Muscle layer of duodenum (tissue), 2 donors: ENCODE measurements around the gene ELMO1.

Experiments
- H3K27ac ChIP-seq: one replicate; pipeline ENCODE4 v1.7.0; 2013; ENCODE audit warnings: mild to moderate bottlenecking, low read length
- H3K27me3 ChIP-seq: one replicate; pipeline ENCODE4 v1.7.0; 2013; ENCODE audit warnings: low read depth, mild to moderate bottlenecking, control low read depth, low read length
- H3K36me3 ChIP-seq, 2 donors: one replicate each; pipeline ENCODE4 v1.7.0; 2013; ENCODE audit warnings: low read length in 2 of 2, control low read depth in 1 of 2, mild to moderate bottlenecking in 1 of 2; ENCODE audit not compliant: insufficient read depth in 2 of 2, control insufficient read depth in 1 of 2
- H3K4me1 ChIP-seq, 2 donors: one replicate each; pipeline ENCODE4 v1.7.0; 2013; ENCODE audit warnings: low read length in 2 of 2, mild to moderate bottlenecking in 2 of 2, control low read depth in 1 of 2, moderate library complexity in 1 of 2; ENCODE audit not compliant: insufficient read depth in 2 of 2, control insufficient read depth in 1 of 2
- H3K4me3 ChIP-seq, 2 donors: one replicate each; pipeline ENCODE4 v1.7.0; 2013; ENCODE audit warnings: low read length in 2 of 2, low read depth in 1 of 2, mild to moderate bottlenecking in 1 of 2
- H3K9me3 ChIP-seq, 2 donors: one replicate each; pipeline ENCODE4 v1.7.0; 2013; ENCODE audit warnings: low read length in 2 of 2, control low read depth in 1 of 2, mild to moderate bottlenecking in 1 of 2; ENCODE audit not compliant: control insufficient read depth in 1 of 2
- donor health status: healthy.

ELMO1 gene

DNA sequence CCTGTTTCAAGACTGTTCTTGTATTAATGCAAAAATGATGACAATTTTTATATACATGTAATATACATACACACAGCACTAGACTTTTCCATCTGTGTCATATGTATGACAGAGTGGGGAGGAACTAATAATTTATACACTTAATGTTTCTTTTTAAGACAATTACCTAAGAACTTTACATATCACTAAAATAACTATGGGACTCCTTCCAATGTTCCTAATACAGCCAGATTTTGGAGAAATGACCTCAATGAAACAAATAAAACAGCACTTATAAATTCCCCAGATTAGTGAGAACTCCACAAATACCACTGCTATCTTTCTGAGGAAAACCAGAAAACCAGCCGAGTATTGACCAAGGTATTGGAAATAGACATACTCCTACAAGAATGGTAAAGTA lies 199.4 kb downstream of the ELMO1 start:
- Histone ChIP-seq H3K27me3 (no peaks in the 10 kb centered on the region), H3K36me3 (no peaks in the 10 kb centered on the region), H3K4me3 (no peak overlapping the region), H3K4me1 (peaks cover 0 to 8% of the 10 kb centered on the region in 2 donors), H3K9me3 (no peaks in the 10 kb centered on the region), H3K27ac (no peak overlapping the region)

DNA sequence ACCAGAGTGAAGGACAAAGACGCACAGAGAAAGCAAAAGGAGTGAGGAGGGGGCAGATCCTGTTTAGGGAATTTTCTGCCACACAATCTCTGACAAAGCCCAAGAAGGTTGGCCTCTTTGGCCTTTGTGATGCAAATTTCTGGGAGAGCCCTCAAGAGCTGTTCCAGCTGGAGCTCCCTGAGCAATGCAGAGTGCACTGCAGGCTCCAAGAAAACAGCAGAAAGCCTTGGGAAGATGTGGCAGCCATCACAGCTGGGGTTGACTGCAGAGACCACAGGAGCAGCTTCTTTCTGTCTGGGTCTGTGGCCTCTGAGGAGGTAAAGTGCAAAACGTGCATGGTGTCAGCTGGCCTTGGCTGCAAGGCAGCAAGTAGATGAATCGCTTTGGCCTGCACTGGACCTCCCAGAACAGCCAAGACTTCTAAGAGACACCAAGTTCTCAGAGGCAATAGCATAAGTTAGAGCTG lies 200.2 kb downstream of the ELMO1 start:
- Histone ChIP-seq H3K27me3 (no peaks in the 10 kb centered on the region), H3K4me1 (peaks cover 0 to 8% of the 10 kb centered on the region in 2 donors), H3K4me3 (no peak overlapping the region), H3K36me3 (no peaks in the 10 kb centered on the region), H3K9me3 (no peaks in the 10 kb centered on the region), H3K27ac (peak overlapping the region; percentile 14)

DNA sequence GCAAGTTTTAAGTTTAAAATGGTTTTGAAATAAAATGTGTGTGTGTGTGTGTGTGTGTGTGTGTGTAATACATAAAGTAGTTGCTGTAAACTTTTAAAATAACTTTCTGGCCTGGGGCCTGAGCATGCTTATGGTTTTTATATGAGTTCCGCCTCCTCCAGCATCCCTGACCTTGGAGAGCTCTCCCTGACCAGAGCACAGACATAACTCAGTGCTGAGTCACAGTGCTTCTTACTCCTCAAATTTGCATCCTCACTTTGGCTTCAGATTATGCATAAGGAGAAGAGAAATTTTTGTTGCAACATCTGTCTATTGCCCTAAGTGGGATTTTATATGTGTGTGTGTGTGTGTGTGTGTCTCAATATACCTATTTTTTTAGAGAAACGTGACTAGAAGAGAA lies 200.8 kb downstream of the ELMO1 start:
- H3K4me1 ChIP-seq: peaks cover 0 to 8% of the 10 kb centered on the region in 2 donors
- H3K9me3 ChIP-seq: no peaks in the 10 kb centered on the region
- no peaks in the 10 kb centered on the region for H3K27me3 ChIP-seq
- no peak overlapping the region for H3K4me3 ChIP-seq
- no peak overlapping the region for H3K27ac ChIP-seq
- no peaks in the 10 kb centered on the region for H3K36me3 ChIP-seq

DNA sequence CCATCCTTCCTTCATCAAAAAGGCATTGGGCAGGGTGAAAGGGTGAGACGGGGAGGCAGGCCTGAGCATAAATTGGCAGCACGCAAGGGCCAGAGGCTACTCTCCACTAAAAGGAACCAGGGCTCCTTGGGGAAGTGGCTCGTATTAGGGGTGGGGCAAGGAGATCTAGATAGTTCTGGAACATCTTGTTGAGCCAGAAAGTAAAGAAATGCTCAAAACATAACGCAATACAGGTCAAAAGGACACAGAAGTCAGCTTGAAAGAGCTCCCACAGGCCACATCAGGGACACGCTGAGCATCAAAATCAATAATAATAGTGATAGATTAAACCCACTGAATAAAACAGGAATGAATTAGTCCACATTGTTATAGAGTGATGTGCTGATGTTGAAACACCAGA lies 203.1 kb downstream of the ELMO1 start:
- H3K4me3 ChIP-seq: no peak overlapping the region
- peaks cover 0 to 8% of the 10 kb centered on the region in 2 donors for H3K4me1 ChIP-seq
- H3K27me3 ChIP-seq: no peaks in the 10 kb centered on the region
- no peaks in the 10 kb centered on the region for H3K9me3 ChIP-seq
- no peaks in the 10 kb centered on the region for H3K36me3 ChIP-seq
- no peak overlapping the region for H3K27ac ChIP-seq

DNA sequence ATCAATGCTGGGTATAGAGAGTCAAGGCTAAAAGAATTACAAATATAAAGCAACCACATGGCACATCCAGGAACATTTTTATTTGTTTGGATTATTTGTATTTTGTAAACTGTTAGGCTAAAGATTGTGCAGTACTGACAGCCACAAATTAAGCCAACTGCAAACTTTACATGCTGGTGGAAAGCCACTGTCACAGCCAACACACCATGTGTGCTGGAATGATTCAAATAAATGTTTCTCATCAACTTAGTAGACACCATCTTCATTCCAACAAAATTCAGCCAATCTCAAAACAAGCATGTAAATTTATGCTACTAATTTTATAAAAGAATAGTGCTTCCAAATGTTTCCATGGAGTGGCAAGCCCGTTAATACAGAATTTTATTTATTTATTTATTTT lies 211.8 kb downstream of the ELMO1 start:
- no peak overlapping the region for H3K27ac ChIP-seq
- no peaks in the 10 kb centered on the region for H3K27me3 ChIP-seq
- no peaks in the 10 kb centered on the region for H3K9me3 ChIP-seq
- no peaks in the 10 kb centered on the region for H3K4me1 ChIP-seq
- H3K4me3 ChIP-seq: no peak overlapping the region
- peaks cover 0 to under 1% of the 10 kb centered on the region in 2 donors for H3K36me3 ChIP-seq

DNA sequence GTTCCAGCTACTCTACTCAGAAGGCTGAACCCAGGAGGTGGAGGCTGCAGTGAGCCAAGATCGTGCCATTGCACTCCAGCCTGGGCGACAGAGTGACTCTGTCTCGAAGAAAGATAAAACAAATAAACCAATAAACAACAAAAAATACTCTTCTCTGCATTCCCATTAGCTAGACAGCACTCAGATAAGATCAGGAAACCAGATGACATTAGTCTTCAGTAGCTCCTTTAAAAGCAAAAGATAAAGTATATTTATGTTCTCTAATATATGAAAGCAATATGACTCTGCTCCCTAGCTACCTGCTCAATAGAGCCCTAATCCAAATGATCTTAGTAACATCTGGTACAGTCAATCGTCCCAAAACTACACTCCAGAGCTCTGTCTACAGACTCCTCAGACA lies 212.9 kb downstream of the ELMO1 start:
- Histone ChIP-seq H3K4me3 (no peak overlapping the region), H3K36me3 (peaks cover 0 to 3% of the 10 kb centered on the region in 2 donors), H3K4me1 (no peaks in the 10 kb centered on the region), H3K27ac (no peak overlapping the region), H3K9me3 (no peaks in the 10 kb centered on the region), H3K27me3 (no peaks in the 10 kb centered on the region)

DNA sequence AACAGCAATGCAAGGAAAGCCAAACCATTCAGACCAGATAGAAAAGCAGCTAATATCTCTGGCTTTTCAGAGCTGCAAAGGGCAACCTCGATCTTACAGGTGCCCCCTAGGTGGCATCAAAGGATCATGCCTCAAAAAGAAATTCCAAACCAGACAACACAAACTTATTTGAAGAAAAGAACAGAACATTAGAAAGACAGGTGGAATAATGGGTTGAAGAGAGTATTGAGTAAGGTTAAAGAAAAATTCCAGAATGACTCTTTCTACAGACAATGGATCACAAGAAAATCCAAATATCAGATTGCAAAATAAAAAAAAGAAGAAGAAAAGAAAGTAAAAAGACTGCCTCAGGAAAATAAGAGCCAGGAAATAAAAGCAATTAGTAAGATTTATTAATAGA lies 213.7 kb downstream of the ELMO1 start:
- H3K4me1 ChIP-seq: no peaks in the 10 kb centered on the region
- H3K27me3 ChIP-seq: no peaks in the 10 kb centered on the region
- H3K36me3 ChIP-seq: peaks cover 0 to 3% of the 10 kb centered on the region in 2 donors
- no peak overlapping the region for H3K4me3 ChIP-seq
- H3K9me3 ChIP-seq: no peaks in the 10 kb centered on the region
- H3K27ac ChIP-seq: no peak overlapping the region

DNA sequence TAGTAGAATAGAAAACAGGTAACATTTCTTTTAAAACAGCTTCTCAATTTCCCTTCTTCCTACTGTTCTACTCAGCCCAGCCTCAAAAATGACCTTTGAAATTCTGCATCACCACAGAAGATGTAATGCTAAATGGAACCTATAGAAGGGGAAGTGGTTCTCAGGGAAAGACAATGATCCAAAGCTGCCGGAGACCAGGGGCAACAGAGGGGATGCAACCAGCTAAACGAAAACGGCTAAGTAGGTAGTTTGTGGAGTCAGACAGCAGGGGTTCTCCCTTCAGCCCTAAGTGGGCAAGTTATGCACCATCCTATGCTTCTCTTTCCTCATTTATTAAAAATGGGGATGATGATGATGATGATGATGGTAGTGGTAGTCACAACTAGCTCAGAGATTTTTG lies 214.3 kb downstream of the ELMO1 start:
- Histone ChIP-seq H3K4me1 (no peaks in the 10 kb centered on the region), H3K4me3 (no peak overlapping the region), H3K36me3 (peaks cover 0 to 3% of the 10 kb centered on the region in 2 donors), H3K27me3 (no peaks in the 10 kb centered on the region), H3K27ac (no peak overlapping the region), H3K9me3 (no peaks in the 10 kb centered on the region)

DNA sequence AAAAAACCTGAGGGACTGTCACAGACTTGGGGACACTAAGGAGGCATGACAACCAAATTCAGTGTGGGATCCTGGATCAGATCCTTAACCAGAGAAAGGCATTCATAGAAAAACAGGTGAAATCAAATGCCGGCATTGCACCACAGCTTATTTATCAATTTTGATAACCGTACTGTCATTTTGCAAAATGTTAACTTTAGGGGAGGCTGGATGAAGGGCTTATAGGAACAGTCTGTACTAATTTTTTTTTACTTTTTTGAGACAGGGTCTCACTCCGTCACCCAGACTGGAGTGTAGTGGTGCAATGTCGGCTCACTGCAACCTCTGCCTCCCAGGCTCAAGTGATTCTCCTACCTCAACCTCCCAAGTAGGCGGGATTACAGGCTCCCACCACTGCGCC lies 217.1 kb downstream of the ELMO1 start:
- Histone ChIP-seq H3K27ac (no peak overlapping the region), H3K4me1 (no peaks in the 10 kb centered on the region), H3K27me3 (no peaks in the 10 kb centered on the region), H3K9me3 (no peaks in the 10 kb centered on the region), H3K36me3 (peaks cover 0 to 3% of the 10 kb centered on the region in 2 donors), H3K4me3 (no peak overlapping the region)

DNA sequence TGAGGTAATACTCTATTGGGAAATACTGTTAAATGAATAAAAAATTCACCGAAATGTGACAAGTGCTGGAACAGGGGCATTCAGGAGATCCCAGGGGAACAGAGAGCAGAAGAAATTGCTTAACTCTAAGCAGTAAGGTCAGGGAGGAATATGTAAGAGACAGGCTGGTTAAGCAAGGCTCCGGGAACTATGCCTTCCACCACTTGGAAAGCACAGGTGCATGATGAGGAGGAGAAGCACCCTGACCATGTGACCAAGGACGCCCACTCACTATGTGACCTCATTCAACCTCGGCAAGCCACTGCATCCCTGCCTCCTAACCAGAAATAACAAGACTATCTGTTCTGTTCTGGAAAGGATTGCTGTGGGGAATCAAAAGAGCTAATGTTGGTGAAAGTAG lies 218.4 kb downstream of the ELMO1 start:
- Histone ChIP-seq H3K4me1 (no peaks in the 10 kb centered on the region), H3K9me3 (no peaks in the 10 kb centered on the region), H3K4me3 (no peak overlapping the region), H3K36me3 (peaks cover 0 to 3% of the 10 kb centered on the region in 2 donors), H3K27ac (no peak overlapping the region), H3K27me3 (no peaks in the 10 kb centered on the region)

DNA sequence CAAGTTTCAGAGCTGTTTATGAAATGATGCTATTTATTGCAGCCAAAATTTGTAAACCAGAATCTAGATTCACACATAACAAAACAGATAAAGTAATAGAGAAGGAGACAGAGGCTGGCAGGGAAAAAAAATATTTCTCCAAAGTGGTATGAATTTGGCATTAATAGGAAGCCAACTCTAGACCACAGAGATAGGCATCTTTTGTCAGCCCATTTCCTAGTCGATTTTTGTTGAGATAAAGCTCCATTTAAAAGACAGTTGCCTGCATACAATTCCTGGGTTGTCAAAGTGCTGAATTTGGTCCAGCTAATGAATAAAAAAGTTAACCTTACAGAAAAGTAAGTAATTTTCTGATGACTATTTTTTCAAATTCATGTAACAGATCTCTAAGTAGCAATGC lies 219.3 kb downstream of the ELMO1 start:
- Histone ChIP-seq H3K4me3 (no peak overlapping the region), H3K36me3 (peaks cover 3 to 5% of the 10 kb centered on the region in 2 donors), H3K27ac (no peak overlapping the region), H3K27me3 (no peaks in the 10 kb centered on the region), H3K9me3 (no peaks in the 10 kb centered on the region), H3K4me1 (no peaks in the 10 kb centered on the region)

DNA sequence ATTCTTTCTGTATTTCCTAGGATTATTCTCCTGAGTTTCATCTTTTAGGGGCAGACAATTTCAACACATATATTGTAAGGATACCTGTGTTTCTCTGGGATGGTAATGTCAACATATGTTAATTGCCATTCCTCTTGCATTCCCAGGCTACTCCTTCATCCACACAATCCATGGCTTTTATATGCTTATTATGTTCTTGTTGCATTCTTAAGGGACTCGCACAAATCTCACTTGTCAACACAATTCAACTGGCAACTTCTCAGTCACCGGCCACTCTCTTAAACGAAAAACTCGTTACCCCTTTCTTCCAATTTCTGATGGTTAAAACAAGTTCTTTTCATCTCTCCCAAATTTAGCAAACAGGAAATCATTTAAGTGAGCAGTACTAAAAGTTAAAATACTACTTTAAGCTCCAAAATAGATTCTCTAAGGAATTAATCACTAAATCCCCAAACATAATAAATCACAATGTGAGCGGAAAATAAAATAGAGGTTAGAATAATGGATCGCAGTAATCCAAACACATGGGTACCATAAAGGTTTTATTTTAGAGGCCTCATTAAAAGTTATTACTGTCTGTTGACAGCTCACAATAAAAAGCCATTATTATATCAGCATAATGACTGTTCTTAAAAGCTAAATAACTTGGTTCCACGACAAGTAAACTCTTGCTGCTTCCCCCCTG lies 223.2 kb downstream of the ELMO1 start:
- H3K27ac ChIP-seq: no peak overlapping the region
- H3K9me3 ChIP-seq: no peaks in the 10 kb centered on the region
- H3K27me3 ChIP-seq: no peaks in the 10 kb centered on the region
- H3K4me3 ChIP-seq: no peak overlapping the region
- H3K36me3 ChIP-seq: peaks cover 8 to 11% of the 10 kb centered on the region in 2 donors
- no peaks in the 10 kb centered on the region for H3K4me1 ChIP-seq
